ENCODE results near the gene PLPP4. TPM values are rescaled to one million over a fixed set of nuclear protein-coding genes. Genes with fewer than 3 reads are reported as not detected.

Gene PLPP4
- polyA plus RNA-seq, 1 experiment: 35.4 TPM

GRCh38 chr10:120630266-120630665 is 173.2 kb downstream of the PLPP4 start:
- POLR2A ChIA-PET: no interaction called here
- H3K36me3 ChIP-seq (ENCODE audit: control insufficient read depth, insufficient read depth, low read length): no peaks in the 10 kb centered on the region
- TF ChIP-seq, protein P1, sequence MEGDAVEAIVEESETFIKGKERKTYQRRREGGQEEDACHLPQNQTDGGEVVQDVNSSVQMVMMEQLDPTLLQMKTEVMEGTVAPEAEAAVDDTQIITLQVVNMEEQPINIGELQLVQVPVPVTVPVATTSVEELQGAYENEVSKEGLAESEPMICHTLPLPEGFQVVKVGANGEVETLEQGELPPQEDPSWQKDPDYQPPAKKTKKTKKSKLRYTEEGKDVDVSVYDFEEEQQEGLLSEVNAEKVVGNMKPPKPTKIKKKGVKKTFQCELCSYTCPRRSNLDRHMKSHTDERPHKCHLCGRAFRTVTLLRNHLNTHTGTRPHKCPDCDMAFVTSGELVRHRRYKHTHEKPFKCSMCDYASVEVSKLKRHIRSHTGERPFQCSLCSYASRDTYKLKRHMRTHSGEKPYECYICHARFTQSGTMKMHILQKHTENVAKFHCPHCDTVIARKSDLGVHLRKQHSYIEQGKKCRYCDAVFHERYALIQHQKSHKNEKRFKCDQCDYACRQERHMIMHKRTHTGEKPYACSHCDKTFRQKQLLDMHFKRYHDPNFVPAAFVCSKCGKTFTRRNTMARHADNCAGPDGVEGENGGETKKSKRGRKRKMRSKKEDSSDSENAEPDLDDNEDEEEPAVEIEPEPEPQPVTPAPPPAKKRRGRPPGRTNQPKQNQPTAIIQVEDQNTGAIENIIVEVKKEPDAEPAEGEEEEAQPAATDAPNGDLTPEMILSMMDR (IDR thresholded peaks at IDR 0.05; ENCODE audit: insufficient read depth, low read depth, low read length): no peak
- CTCF ChIA-PET: interaction anchor here (0.9 kb wide), 1 partner anchor 16 kb away, joined by 6 read pairs; no protein-coding TSS in a partner anchor
- H3K4me3 ChIP-seq (ENCODE audit: low read depth, low read length): no peak overlapping the region
- H3K27me3 ChIP-seq (ENCODE audit: control insufficient read depth, insufficient read depth, low read length): no peaks in the 10 kb centered on the region
- DNase-seq (ENCODE audit: low read depth): no peak

- DNase-seq (ENCODE audit: low read depth): no peak
- TF ChIP-seq, protein P1 (IDR thresholded peaks at IDR 0.05; ENCODE audit: insufficient read depth, low read depth, low read length): no peak
- no peaks in the 10 kb centered on the region for H3K36me3 ChIP-seq (ENCODE audit: control insufficient read depth, insufficient read depth, low read length)
- no peaks in the 10 kb centered on the region for H3K27me3 ChIP-seq (ENCODE audit: control insufficient read depth, insufficient read depth, low read length)
- CTCF ChIA-PET: no interaction called here
- POLR2A ChIA-PET: no interaction called here
- H3K4me3 ChIP-seq (ENCODE audit: low read depth, low read length): no peak overlapping the region
Observed at GRCh38 chr10:120632047-120632446, 175.0 kb downstream of the PLPP4 start.

GRCh38 chr10:120632942-120633341 is 175.9 kb downstream of the PLPP4 start:
- DNase-seq (ENCODE audit: low read depth): no peak
- POLR2A ChIA-PET: no interaction called here
- CTCF ChIA-PET: no interaction called here
- Histone ChIP-seq H3K36me3 (ENCODE audit: control insufficient read depth, insufficient read depth, low read length) (no peaks in the 10 kb centered on the region), H3K4me3 (ENCODE audit: low read depth, low read length) (no peak overlapping the region), H3K27me3 (ENCODE audit: control insufficient read depth, insufficient read depth, low read length) (no peaks in the 10 kb centered on the region)
- TF ChIP-seq, protein P1 (IDR thresholded peaks at IDR 0.05; ENCODE audit: insufficient read depth, low read depth, low read length): no peak

DNA sequence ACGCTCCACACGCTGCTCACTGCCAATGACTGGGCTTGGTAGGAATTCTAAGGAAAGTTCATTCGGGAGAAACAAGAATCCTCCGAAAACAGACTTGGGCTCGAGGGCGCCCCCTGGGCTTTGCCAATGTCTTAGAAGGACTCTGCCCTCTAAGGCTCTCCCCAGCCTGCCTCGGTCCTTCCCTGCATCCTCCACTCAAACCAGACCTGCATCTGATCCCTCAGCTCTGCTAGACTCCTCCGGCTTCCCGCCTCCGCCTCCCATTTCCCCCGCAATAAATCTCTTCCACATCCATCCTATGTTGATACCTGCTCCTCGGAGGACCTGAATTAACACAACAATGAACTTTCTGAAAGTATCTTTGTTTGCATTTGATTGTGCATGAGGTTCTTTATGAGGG is 177.6 kb downstream of the PLPP4 start:
- H3K36me3 ChIP-seq (ENCODE audit: control insufficient read depth, insufficient read depth, low read length): no peaks in the 10 kb centered on the region
- TF ChIP-seq, protein P1 (IDR thresholded peaks at IDR 0.05; ENCODE audit: insufficient read depth, low read depth, low read length): no peak
- no peak for DNase-seq (ENCODE audit: low read depth)
- CTCF ChIA-PET: interaction anchor here (0.6 to 0.8 kb wide), 2 partner anchors 19 to 306 kb away, joined by 3 read pairs; no protein-coding TSS in a partner anchor
- no peaks in the 10 kb centered on the region for H3K27me3 ChIP-seq (ENCODE audit: control insufficient read depth, insufficient read depth, low read length)
- POLR2A ChIA-PET: no interaction called here
- no peak overlapping the region for H3K4me3 ChIP-seq (ENCODE audit: low read depth, low read length)

All from BJ (cell line).